ENCODE measurements around the gene TMSB4X.

The TMSB4X gene

DNA sequence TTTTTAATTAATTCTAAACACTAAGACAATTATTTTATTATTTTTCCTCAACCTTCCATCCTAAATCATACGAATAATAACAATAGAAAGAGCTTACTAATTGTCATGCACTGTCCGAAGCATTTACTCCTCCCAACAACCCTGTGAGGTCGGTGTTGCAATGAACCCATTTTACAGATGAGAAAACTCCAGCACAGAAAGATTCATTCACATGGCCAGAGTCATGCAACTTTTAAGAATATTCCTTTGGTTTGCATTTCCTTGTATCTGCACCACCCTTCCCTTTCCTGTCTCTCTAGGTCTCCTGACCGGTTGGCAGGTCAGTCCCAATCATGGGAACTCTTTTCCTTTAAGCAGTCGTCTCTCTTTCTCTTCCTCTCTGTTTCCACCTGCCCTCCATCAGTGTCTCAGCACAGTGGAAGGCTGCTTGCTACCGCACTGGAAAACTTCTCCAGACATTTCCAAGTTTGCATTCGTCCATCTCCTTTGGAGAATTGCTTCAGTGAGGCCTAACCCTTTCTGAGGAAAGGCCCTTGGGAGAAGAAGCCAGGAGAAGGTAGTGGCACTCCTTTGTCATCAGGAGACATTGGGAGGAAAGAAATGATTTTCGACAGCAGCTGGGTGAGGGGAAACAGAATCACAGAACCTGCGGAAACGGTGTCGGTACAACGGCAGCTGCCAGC, 1.9 kb upstream of the TMSB4X start:
- Histone ChIP-seq H3K4me1 (ENCODE audit: insufficient read depth, low read length, severe bottlenecking) (peaks cover 50% of the 10 kb centered on the region), H3K79me2 (ENCODE audit: insufficient read depth, low read length) (peaks cover 29% of the 10 kb centered on the region), H3K27me3 (ENCODE audit: insufficient read depth, low read length) (no peaks in the 10 kb centered on the region), H3K9me3 (ENCODE audit: low read length) (no peaks in the 10 kb centered on the region), H4K20me1 (ENCODE audit: insufficient read depth, low read length) (no peaks in the 10 kb centered on the region), H3F3A (ENCODE audit: insufficient read depth, low read length) (peaks cover 25% of the 10 kb centered on the region), H3K4me2 (ENCODE audit: low read length) (peak overlapping the region; percentile 78), H3K9ac (ENCODE audit: low read length) (peak overlapping the region; percentile 100), H3K9me2 (ENCODE audit: low read depth, low read length) (no peaks in the 10 kb centered on the region), H3K4me3 (ENCODE audit: low read depth, low read length, poor library complexity, severe bottlenecking) (peak overlapping the region; percentile 100), H3K36me3 (ENCODE audit: insufficient read depth, low read length) (peaks cover 27% of the 10 kb centered on the region), H3K27ac (ENCODE audit: low read depth, low read length, poor library complexity, severe bottlenecking) (peak overlapping the region; percentile 97), H2AFZ (ENCODE audit: low read length) (no peak overlapping the region)
- no peak for TF ChIP-seq EZH2 (IDR thresholded peaks at IDR 0.05; ENCODE audit: borderline replicate concordance, low read length)
- TF ChIP-seq CTCF (IDR thresholded peaks at IDR 0.05; ENCODE audit: low read length) = no peak

- H3F3A ChIP-seq (ENCODE audit: insufficient read depth, low read length) = peaks cover 25% of the 10 kb centered on the region
Measured at GRCh38 chrX:12973561-12974304, 1.2 kb upstream of the TMSB4X start.

DNA sequence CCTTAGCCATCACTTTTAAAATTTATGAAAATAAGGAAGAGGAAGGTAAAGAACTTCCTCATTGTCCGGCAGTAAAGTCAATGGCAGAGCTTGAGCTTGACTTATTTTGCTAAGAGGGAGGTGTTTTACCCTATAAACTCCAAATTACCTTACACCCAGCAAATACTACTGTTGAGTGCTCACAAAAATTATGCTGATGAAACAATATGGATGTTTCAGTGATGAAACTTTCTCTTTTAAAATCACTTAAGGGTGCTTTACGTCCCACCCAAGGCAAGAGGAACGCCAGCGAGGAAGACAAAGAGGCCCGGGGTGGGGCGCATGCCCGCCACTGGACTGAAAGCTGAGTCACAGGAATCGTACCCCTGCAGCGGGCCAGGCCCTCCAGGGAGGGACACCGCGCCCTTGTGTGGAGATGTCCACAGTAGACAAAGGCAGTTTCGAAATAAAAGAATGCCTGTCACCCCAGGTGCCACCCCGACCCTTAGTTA, 560 bp upstream of the TMSB4X start:
- Histone ChIP-seq H3K27me3 (ENCODE audit: insufficient read depth, low read length) (no peaks in the 10 kb centered on the region), H3K9ac (ENCODE audit: low read length) (peak overlapping the region; percentile 100), H2AFZ (ENCODE audit: low read length) (no peak overlapping the region), H3K4me2 (ENCODE audit: low read length) (peak overlapping the region; percentile 78), H3K9me3 (ENCODE audit: low read length) (no peaks in the 10 kb centered on the region), H3F3A (ENCODE audit: insufficient read depth, low read length) (peaks cover 25% of the 10 kb centered on the region), H3K9me2 (ENCODE audit: low read depth, low read length) (no peaks in the 10 kb centered on the region), H4K20me1 (ENCODE audit: insufficient read depth, low read length) (no peaks in the 10 kb centered on the region), H3K36me3 (ENCODE audit: insufficient read depth, low read length) (peaks cover 27% of the 10 kb centered on the region), H3K4me3 (ENCODE audit: low read depth, low read length, poor library complexity, severe bottlenecking) (peak overlapping the region; percentile 100), H3K27ac (ENCODE audit: low read depth, low read length, poor library complexity, severe bottlenecking) (peak overlapping the region; percentile 97), H3K4me1 (ENCODE audit: insufficient read depth, low read length, severe bottlenecking) (peaks cover 63% of the 10 kb centered on the region), H3K79me2 (ENCODE audit: insufficient read depth, low read length) (peaks cover 29% of the 10 kb centered on the region)
- no peak for TF ChIP-seq EZH2 (IDR thresholded peaks at IDR 0.05; ENCODE audit: borderline replicate concordance, low read length)
- no peak for TF ChIP-seq CTCF (IDR thresholded peaks at IDR 0.05; ENCODE audit: low read length)

More at GRCh38 chrX:12973561-12974304, 1.2 kb upstream of the TMSB4X start:
- Histone ChIP-seq H3K9me2 (ENCODE audit: low read depth, low read length) (no peaks in the 10 kb centered on the region), H3K27ac (ENCODE audit: low read depth, low read length, poor library complexity, severe bottlenecking) (peak overlapping the region; percentile 97), H3K9me3 (ENCODE audit: low read length) (no peaks in the 10 kb centered on the region), H3K9ac (ENCODE audit: low read length) (peak overlapping the region; percentile 100), H3K4me1 (ENCODE audit: insufficient read depth, low read length, severe bottlenecking) (peaks cover 56% of the 10 kb centered on the region), H3K79me2 (ENCODE audit: insufficient read depth, low read length) (peaks cover 29% of the 10 kb centered on the region), H3K27me3 (ENCODE audit: insufficient read depth, low read length) (no peaks in the 10 kb centered on the region), H3K36me3 (ENCODE audit: insufficient read depth, low read length) (peaks cover 27% of the 10 kb centered on the region), H3K4me3 (ENCODE audit: low read depth, low read length, poor library complexity, severe bottlenecking) (peak overlapping the region; percentile 100), H2AFZ (ENCODE audit: low read length) (no peak overlapping the region), H3K4me2 (ENCODE audit: low read length) (peak overlapping the region; percentile 78), H4K20me1 (ENCODE audit: insufficient read depth, low read length) (no peaks in the 10 kb centered on the region)
- TF ChIP-seq EZH2 (IDR thresholded peaks at IDR 0.05; ENCODE audit: borderline replicate concordance, low read length) (no peak), CTCF (IDR thresholded peaks at IDR 0.05; ENCODE audit: low read length) (no peak)
